Measurements from ENCODE around the gene ODAD3.
A peak's percentile ranks its signal among the peaks of the same experiment; 100 is the strongest.
"Not testable (repeated sequence)": the region's sequence is repeated elsewhere in the genome, so short reads cannot be mapped to it uniquely, and the experiment has no call there.

ODAD3 gene

GRCh38 chr19:11437955-11438354 lies 3.0 kb upstream of the ODAD3 start:
- DNase-seq (ENCODE audit: low spot score), result no peak

- DNase-seq (ENCODE audit: low spot score), result peak; percentile 27
Observed at GRCh38 chr19:11435833-11436313, 952 bp upstream of the ODAD3 start.

- DNase-seq (ENCODE audit: low spot score), result no peak
Observed at GRCh38 chr19:11434703-11435056, 241 bp downstream of the ODAD3 start.

- DNase-seq (ENCODE audit: low spot score), result not testable (repeated sequence)
Observed at GRCh38 chr19:11433526-11433925, 1.4 kb downstream of the ODAD3 start.

GRCh38 chr19:11426656-11427055 lies 8.3 kb downstream of the ODAD3 start:
- DNase-seq (ENCODE audit: low spot score), result no peak

GRCh38 chr19:11425719-11426457 lies 9.0 kb downstream of the ODAD3 start:
- no peak for DNase-seq (ENCODE audit: low spot score)

GRCh38 chr19:11423791-11424181 lies 11.1 kb downstream of the ODAD3 start:
- peak; percentile 27 for DNase-seq (ENCODE audit: low spot score)

- no peak for DNase-seq (ENCODE audit: low spot score)
Observed at GRCh38 chr19:11423164-11423790, 11.6 kb downstream of the ODAD3 start.

GRCh38 chr19:11422163-11423065 lies 12.5 kb downstream of the ODAD3 start:
- peak; percentile 81 for DNase-seq (ENCODE audit: low spot score)

- peak; percentile 48 for DNase-seq (ENCODE audit: low spot score)
Observed at GRCh38 chr19:11421371-11422098, 13.4 kb downstream of the ODAD3 start.

- peak; percentile 47 for DNase-seq (ENCODE audit: low spot score)
Observed at GRCh38 chr19:11420429-11421370, 14.2 kb downstream of the ODAD3 start.

GRCh38 chr19:11418549-11419506 lies 16.1 kb downstream of the ODAD3 start, which contains the start of gene RGL3:
RGL3 (minus strand) TSS chr19:11419314; CDS start chr19:11419278, 36 bp downstream.
- DNase-seq (ENCODE audit: low spot score), result peak; percentile 75

- DNase-seq (ENCODE audit: low spot score), result no peak
Observed at GRCh38 chr19:11418094-11418548, 16.8 kb downstream of the ODAD3 start.

GRCh38 chr19:11416346-11417052 lies 18.4 kb downstream of the ODAD3 start:
- DNase-seq (ENCODE audit: low spot score), result no peak

GRCh38 chr19:11414544-11414943 lies 20.4 kb downstream of the ODAD3 start:
- no peak for DNase-seq (ENCODE audit: low spot score)

GRCh38 chr19:11410682-11411081 lies 24.2 kb downstream of the ODAD3 start:
- no peak for DNase-seq (ENCODE audit: low spot score)

- DNase-seq (ENCODE audit: low spot score), result no peak
Observed at GRCh38 chr19:11408591-11408990, 26.3 kb downstream of the ODAD3 start.

- not testable (repeated sequence) for DNase-seq (ENCODE audit: low spot score)
Observed at GRCh38 chr19:11406703-11407236, 28.2 kb downstream of the ODAD3 start.
